G401 (cell line): ENCODE results near the gene DCAF8L2. TPM values are rescaled to one million over a fixed set of nuclear protein-coding genes. Genes with fewer than 3 reads are reported as not detected.
"Not testable (repeated sequence)": the region's sequence is repeated elsewhere in the genome, so short reads cannot be mapped to it uniquely, and the experiment has no call there.

ENCODE experiments used
- DNase-seq: peaks from one replicate; pipeline ENCODE4 v3.0.0-alpha.2; 2015; ENCODE audit warnings: low spot score
- in situ Hi-C: cut with HindIII; loops from 2 replicates; pipeline ENCODE4 v1.10.0; 2016; ENCODE audit warnings: low sequenced_read_pairs, mixed read lengths
- total RNA-seq: library from RNA; depleted of rRNA; stranded (reverse); fragments of >200 nt; shearing (Covaris generic); gene quantifications from 2 replicates; pipeline ENCODE4 v1.2.3, GENCODE V29; 2014

Gene DCAF8L2
- total RNA-seq, 1 experiment from 2014 or later, result not detected

DNA sequence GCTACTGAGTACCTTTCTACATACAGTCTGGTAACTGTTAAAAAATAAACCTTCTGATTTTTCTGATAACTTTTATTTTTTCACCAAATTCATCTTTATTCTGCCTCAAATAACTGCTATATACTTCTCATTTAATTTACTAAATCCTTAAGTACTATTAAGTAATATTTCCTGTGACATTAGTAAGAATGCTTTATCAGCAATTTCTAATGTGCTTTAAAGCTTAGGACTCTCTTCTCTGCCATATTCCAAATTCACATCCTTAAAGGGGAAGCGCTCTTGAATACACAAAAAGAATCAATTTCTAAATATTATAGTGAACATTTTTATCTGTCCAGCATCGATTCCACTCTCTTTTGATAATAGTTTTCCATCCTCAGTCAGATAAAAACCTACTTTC is 81.1 kb downstream of the DCAF8L2 start:
- DNase-seq, result no peak
- in situ Hi-C loops, result no loop called here

DNA sequence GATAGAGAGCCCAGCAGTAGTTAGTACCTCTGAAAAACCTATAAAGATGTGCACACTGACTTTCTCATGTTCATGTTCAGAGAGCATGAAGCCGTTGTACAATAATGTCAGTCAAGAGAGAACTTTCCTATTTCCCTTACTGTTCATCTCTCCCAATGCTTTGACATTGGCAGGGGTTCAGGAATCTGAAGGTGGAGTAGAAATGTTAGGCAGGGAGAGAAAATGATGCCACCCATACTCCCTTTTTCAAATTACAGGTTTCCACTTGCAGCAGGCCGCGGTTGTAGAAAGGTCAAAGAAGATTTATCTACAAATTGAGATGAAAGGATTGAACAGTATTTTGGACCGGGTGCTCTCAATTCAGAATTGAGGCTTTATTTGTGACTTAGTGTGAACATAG is 84.3 kb downstream of the DCAF8L2 start:
- in situ Hi-C loops, result no loop called here
- DNase-seq, result no peak

DNA sequence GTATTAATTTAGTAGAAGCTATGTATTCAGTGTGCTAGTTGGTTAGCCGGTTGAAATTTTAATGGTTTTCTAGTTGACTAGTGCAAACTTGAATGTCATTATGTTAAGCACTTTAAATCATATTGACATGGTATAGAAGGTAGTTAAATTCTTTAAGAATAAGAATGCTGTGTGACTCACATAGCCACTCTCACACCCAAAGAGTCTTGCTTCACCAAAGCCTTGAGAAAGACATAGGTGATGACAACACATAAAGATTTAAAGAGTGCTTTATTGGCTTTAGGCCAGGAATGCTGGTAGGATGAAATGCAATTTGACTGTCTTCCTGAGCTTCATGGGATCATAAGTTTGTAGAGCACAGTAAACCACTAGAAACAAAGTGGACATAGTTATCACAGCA is 85.3 kb downstream of the DCAF8L2 start:
- in situ Hi-C loops, result no loop called here
- no peak for DNase-seq

GRCh38 chrX:27679281-27679680 is 89.1 kb downstream of the DCAF8L2 start:
- in situ Hi-C loops, result no loop called here
- DNase-seq, result no peak

- in situ Hi-C loops, result no loop called here
- DNase-seq, result no peak
These were observed 90.6 kb downstream of the DCAF8L2 start for GRCh38 chrX:27680726-27681125.

DNA sequence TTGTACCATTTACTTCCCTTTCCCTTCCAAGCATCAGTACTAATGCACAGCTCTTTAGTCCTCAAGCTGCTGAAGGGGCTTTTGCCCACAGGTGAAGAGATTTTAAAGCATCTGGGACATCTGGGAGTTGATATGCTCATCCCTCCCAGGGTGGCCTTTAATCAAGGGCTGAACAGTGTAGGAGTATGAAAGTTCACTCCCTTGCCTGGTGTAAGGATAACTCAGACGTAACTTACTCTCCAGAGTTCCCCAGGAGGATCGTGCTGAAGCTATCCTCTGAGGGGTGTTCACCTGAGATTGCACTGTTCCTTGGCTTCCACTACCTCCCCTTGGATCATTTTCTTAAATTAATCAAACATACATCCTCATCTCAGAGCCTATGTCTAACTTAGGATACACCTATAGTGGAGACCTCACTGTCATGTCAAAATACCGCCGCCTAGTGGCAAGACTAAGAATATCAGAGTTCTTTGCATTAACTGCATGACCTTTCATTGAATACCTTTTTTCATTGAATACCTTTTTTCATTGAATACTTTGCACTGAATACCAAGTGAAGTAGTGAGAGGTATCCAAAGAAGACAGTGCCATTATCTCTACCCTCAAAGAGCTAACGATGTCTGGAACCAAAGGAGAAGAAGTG is 93.5 kb downstream of the DCAF8L2 start:
- in situ Hi-C loops, DNase-seq: not testable (repeated sequence)

DNA sequence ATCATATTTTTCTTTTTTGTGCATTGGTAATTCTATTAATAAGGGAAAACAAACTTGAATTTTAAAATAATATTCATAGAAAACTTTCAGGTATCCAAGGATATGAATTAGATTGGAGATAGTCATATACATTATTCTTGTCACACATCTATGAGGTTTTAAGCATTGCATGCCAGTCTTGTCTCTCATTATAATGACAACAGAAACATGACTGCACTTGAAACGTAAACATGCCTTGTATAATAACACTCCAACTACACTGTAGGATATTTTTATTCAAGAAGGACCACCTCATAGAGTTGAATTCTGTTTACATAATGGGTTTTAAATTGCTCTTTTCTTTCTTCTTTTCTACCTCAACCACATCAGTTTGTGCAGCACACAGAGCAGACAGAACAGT is 104.5 kb downstream of the DCAF8L2 start:
- DNase-seq, result no peak
- in situ Hi-C loops, result no loop called here

GRCh38 chrX:27706526-27706925 is 116.4 kb downstream of the DCAF8L2 start:
- in situ Hi-C loops, result no loop called here
- no peak for DNase-seq

DNA sequence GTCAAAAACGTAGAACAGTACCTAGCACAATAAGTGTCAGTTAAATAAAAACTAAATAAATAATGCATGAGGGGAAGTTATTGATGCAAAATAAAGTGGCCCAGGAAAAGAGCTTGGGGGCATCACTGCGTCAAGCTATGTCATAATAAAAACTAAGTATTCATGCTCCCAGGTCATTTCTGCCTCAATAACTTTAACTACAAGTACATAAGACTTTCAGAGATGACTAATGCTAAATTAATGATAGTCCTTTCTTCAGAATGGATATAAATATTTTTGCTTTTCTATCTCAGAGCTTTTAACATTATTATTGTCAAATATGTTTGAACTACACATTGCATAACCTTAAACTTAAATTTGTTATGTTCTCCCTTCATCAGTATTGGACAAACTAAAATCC is 125.5 kb downstream of the DCAF8L2 start:
- no peak for DNase-seq
- in situ Hi-C loops, result no loop called here

DNA sequence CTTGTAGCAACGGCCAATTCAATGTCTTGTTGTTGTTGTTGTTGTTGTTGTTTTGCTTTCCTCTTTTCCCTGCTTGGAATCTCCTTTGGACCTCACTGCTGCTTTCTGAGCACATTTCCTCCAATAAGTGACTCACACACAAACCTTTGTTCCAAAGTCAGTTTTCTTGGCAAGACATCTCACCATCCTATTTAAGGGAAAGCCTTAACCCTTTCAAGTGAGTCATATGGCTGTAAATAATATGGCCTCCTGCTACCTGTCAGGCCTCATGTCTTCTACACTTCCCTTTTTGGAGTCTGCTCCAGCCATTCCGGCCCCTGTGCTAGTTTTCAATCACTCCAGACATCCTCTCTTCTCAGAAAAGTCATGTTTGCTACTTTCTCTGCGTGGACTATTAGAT is 138.1 kb downstream of the DCAF8L2 start:
- in situ Hi-C loops, result no loop called here
- DNase-seq, result no peak

DNA sequence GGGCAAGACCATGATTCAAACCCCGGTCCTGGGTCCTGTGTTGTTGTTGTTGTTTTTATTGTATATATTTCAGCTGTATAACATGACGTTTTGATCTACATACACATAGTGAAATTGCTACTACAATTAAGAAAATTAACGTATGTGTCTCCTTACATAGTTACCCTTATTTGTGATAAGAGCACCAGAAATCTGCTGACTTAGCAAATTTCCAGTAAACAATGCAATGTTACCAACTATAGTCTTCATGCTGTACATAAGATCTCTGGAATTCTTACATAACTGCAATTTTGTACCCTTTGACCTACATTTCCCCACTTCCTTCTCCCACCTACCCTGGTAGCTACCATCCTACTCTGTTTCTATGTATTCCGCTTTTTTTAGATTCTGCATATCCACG is 141.8 kb downstream of the DCAF8L2 start:
- DNase-seq, result no peak

GRCh38 chrX:27735914-27736313 is 145.8 kb downstream of the DCAF8L2 start:
- in situ Hi-C loops, result no loop called here

More for the DNA sequence above, 141.8 kb downstream of the DCAF8L2 start:
- in situ Hi-C loops, result no loop called here

DNA sequence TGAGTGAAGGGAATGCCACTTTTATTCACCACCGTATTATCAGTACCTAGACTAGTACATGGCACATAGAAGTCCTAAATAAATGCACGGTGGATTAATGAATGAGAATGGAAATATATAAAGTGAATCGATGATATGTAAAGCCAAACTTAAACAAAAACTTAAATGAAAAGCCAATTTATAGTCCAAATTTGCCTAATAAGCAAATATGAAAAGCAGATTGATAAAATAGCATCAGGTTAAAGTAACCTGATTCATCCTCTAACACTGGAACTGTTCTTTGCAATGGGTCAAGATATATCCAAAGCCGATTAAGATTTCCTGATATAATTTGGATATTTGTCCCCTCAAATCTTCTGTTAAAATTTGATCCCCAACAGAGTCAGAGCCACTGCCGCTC is 150.8 kb downstream of the DCAF8L2 start:
- in situ Hi-C loops, result no loop called here
- no peak for DNase-seq

More at GRCh38 chrX:27735914-27736313, 145.8 kb downstream of the DCAF8L2 start:
- DNase-seq, result no peak

- DNase-seq, in situ Hi-C loops: not testable (repeated sequence)
These were observed 153.4 kb downstream of the DCAF8L2 start for GRCh38 chrX:27743521-27743920.

GRCh38 chrX:27746516-27746915 is 156.4 kb downstream of the DCAF8L2 start:
- no peak for DNase-seq
- in situ Hi-C loops, result no loop called here

GRCh38 chrX:27750298-27750697 is 160.2 kb downstream of the DCAF8L2 start:
- in situ Hi-C loops, DNase-seq: not testable (repeated sequence)

DNA sequence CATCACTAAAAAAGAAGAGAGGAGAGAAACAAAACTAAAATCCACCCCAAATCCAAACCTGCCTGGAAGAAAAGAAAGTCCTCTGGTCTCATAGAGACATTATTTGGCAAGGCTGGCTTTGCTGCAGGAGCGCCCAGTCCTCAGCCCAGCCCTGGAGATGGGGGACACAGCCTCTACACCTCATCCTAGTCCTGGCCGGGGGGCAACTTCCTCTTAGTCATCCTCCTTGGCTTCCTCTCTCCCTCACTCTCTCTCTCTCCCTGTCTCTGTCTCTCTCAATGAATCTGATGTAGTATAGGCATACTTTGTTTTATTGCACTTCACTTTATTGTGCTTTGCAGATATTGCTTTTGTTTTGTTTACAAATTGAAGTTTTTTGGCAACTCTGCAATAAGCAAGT is 161.8 kb downstream of the DCAF8L2 start:
- in situ Hi-C loops, result no loop called here
- DNase-seq, result no peak

DNA sequence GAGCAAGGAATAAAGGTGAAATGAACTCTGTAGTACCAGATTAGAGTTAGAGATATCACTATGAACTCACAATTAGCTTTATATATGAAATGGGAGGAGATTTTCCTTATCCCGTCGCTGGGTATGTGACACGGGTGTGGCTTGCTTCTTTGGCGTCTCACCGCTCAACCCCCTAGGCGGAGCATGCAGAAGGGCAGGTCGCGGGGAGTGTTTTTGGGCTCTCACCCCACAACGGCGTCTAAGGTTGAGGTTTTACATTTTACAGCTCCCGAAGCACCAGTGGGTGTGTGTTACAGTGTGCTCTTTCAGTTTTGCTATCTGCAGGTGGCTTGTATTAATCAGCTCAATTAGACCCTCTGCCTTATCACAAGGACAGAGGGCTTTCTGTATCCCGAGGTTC is 175.6 kb downstream of the DCAF8L2 start:
- in situ Hi-C loops, result no loop called here
- DNase-seq, result no peak

DNA sequence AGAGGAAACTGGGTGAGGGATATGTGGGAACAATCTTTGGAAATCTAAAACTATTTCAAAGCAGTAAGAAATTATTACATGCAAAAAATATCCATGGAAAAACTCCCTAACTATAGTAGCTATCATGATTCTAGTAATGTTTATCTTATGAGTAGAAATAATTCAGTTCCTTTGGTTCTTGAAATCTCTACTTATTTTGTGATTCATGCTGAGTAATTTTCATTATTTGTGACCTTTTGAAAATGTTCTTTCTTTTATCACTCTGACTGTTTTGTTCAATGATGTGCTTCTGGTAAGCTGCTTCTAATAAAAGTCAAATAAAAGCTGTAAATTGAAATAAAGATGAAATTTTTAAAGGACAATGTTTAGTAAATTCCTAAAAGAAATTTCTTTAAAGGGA is 177.2 kb downstream of the DCAF8L2 start:
- in situ Hi-C loops, result no loop called here
- no peak for DNase-seq

GRCh38 chrX:27775984-27776383 is 185.8 kb downstream of the DCAF8L2 start:
- no peak for DNase-seq
- in situ Hi-C loops, result no loop called here

DNA sequence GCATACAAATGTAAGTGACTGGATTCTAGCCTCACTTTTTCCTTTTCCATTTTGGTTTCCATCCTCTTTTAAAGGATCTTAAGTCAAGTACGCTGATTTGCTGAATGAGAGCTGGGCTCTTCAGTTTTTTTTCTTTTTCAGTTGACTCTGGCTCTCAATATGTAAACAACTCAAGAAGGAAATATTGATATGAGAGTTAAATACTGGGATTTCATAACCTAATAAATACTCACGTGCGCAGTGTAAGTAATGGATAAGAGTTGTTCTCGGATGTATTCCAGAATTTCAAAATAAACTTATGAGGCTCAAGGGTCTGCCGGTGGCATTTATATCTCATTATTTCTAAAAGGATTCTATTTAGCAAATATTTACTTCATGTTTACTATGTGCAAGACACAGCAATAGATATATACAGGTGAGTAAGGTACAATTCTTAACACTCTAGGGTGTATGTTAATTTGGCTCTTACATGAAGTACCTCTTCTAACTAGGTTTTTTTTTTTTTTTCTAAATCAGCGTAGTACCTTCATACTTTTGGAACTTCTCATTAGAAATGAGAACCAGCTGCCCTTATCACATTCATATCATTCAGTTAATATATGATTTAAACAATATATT is 206.6 kb downstream of the DCAF8L2 start:
- in situ Hi-C loops, result no loop called here

More for the DNA sequence above, 206.6 kb downstream of the DCAF8L2 start:
- no peak for DNase-seq
